HL-60 (cell line): ENCODE results near the gene FARP1.

Source experiments
- DNase-seq, 2 experiments: peaks; one replicate each; pipeline ENCODE4 v3.0.0-alpha.2; 2010 to 2020; ENCODE audit warnings: low read depth in 1 of 2, low spot score in 1 of 2
- H3K27ac ChIP-seq: fragments of 250-450 bp; sonication (Bioruptor Pico); replicated peaks from 2 replicates; pipeline ENCODE4 v1.5.1; 2020; ENCODE audit warnings: mild to moderate bottlenecking, moderate library complexity
- H3K27me3 ChIP-seq: fragments of 250-450 bp; sonication (Bioruptor Pico); 2 replicates; pipeline ENCODE4 v1.5.1; 2021; ENCODE audit warnings: mild to moderate bottlenecking, moderate library complexity; ENCODE audit not compliant: insufficient read depth, poor library complexity, severe bottlenecking
- H3K4me3 ChIP-seq: replicated peaks from 2 replicates; pipeline ENCODE4 v1.5.1; 2011; ENCODE audit warnings: mild to moderate bottlenecking, control low read depth, low read length; ENCODE audit not compliant: insufficient read depth
- GABPA ChIP-seq: IDR thresholded peaks from 2 replicates; pipeline ENCODE4 v1.6.1; 2012; ENCODE audit warnings: low read depth
- POLR2AphosphoS5 ChIP-seq: IDR thresholded peaks from 2 replicates; pipeline ENCODE4 v1.6.1; 2012; ENCODE audit warnings: low read depth
- SPI1 ChIP-seq: IDR thresholded peaks from 2 replicates; pipeline ENCODE4 v1.6.1; 2012; ENCODE audit warnings: low read depth, mild to moderate bottlenecking, borderline replicate concordance
- TF ChIP-seq, protein P1 (sequence below): IDR thresholded peaks from one replicate; pipeline ENCODE4 v1.5.1; 2011; ENCODE audit warnings: low read length, control low read depth, inconsistent platforms; ENCODE audit not compliant: insufficient read depth
- TF ChIP-seq, protein P2 (sequence below): IDR thresholded peaks from 2 replicates; pipeline ENCODE4 v1.6.1; 2012; ENCODE audit warnings: low read depth; ENCODE audit not compliant: insufficient replicate concordance

Gene FARP1

DNA sequence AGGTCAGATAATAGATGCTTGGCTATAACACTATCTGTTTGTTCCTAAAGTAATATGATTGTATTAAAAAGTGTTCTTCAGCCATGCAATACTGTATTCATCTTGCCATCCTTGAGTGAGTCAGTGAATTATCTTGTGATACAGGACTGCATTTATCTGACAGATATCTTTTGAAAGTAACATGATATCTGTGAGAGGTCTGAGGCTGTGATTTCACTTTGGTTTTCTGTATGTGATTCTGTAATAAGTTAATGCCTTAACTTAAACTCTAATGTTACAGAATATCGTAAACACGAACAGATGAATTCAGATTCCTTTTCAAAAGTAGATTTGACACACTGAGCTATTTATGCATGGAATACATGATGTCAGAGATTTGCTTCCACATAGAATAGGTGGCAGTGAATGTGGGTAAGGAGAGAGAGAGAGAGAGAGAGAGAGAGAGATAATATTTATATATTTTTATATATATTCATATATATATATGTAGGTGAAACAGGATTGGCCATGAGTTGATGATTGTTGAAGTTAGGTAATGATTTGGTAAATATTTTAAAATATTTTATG is 132.1 kb downstream of the FARP1 start:
- Histone ChIP-seq H3K27me3 (no peaks in the 10 kb centered on the region), H3K27ac (no peak overlapping the region), H3K4me3 (no peak overlapping the region)
- DNase-seq: no peak
- TF ChIP-seq GABPA (no peak), SPI1 (no peak), POLR2AphosphoS5 (no peak)
- TF ChIP-seq, protein P1, sequence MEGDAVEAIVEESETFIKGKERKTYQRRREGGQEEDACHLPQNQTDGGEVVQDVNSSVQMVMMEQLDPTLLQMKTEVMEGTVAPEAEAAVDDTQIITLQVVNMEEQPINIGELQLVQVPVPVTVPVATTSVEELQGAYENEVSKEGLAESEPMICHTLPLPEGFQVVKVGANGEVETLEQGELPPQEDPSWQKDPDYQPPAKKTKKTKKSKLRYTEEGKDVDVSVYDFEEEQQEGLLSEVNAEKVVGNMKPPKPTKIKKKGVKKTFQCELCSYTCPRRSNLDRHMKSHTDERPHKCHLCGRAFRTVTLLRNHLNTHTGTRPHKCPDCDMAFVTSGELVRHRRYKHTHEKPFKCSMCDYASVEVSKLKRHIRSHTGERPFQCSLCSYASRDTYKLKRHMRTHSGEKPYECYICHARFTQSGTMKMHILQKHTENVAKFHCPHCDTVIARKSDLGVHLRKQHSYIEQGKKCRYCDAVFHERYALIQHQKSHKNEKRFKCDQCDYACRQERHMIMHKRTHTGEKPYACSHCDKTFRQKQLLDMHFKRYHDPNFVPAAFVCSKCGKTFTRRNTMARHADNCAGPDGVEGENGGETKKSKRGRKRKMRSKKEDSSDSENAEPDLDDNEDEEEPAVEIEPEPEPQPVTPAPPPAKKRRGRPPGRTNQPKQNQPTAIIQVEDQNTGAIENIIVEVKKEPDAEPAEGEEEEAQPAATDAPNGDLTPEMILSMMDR: no peak
- TF ChIP-seq, protein P2, sequence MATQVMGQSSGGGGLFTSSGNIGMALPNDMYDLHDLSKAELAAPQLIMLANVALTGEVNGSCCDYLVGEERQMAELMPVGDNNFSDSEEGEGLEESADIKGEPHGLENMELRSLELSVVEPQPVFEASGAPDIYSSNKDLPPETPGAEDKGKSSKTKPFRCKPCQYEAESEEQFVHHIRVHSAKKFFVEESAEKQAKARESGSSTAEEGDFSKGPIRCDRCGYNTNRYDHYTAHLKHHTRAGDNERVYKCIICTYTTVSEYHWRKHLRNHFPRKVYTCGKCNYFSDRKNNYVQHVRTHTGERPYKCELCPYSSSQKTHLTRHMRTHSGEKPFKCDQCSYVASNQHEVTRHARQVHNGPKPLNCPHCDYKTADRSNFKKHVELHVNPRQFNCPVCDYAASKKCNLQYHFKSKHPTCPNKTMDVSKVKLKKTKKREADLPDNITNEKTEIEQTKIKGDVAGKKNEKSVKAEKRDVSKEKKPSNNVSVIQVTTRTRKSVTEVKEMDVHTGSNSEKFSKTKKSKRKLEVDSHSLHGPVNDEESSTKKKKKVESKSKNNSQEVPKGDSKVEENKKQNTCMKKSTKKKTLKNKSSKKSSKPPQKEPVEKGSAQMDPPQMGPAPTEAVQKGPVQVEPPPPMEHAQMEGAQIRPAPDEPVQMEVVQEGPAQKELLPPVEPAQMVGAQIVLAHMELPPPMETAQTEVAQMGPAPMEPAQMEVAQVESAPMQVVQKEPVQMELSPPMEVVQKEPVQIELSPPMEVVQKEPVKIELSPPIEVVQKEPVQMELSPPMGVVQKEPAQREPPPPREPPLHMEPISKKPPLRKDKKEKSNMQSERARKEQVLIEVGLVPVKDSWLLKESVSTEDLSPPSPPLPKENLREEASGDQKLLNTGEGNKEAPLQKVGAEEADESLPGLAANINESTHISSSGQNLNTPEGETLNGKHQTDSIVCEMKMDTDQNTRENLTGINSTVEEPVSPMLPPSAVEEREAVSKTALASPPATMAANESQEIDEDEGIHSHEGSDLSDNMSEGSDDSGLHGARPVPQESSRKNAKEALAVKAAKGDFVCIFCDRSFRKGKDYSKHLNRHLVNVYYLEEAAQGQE: no peak

DNA sequence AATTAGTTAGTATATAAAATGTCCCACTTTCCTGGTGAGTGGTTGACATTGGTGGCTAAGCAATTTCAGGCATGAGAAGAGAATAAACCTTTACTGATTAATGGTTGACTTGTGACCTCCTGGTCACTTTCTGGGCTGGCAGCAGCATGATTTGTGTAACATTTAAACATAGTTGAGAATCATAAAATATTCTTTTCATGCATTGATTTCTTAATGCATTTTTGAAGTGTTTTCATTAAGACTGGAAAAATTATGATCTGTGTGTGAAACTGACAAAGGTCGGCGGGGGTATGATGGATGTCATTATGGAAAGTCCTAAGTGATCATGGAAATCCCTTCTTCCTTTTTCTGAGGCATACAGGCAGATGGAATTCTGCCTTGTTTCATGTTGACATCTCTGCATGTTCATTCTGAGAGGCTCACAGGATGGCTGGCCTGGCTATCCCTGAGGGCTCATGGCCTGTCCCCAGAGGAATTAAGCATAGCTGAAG is 132.8 kb downstream of the FARP1 start:
- no peak overlapping the region for H3K4me3 ChIP-seq
- no peak overlapping the region for H3K27ac ChIP-seq
- no peak for DNase-seq
- no peaks in the 10 kb centered on the region for H3K27me3 ChIP-seq
- no peak for TF ChIP-seq POLR2AphosphoS5
- TF ChIP-seq SPI1: no peak
- no peak for TF ChIP-seq GABPA
- TF ChIP-seq, protein P1: no peak
- TF ChIP-seq, protein P2: no peak

DNA sequence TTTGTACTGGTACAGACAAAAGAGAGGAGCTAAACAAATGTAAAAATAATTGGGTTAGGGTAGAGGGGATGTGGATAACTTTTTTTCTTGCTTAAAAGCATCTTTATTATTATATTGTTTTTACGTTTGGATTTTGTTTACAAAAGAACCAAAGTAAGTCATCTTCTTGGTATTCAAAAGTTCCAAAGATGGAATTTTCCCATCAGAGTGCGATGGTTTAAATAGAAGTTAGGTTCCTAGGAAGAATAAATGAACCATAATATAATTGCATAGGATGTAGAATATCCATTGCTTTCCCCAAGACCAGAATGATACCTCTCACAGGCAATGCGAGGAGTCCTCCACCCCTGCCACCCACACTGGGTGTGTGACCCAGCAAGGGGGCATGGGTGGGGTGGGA is 133.6 kb downstream of the FARP1 start:
- no peak for DNase-seq
- TF ChIP-seq GABPA (no peak), POLR2AphosphoS5 (no peak), SPI1 (no peak)
- TF ChIP-seq, protein P2: no peak
- TF ChIP-seq, protein P1: no peak
- Histone ChIP-seq H3K27ac (no peak overlapping the region), H3K4me3 (no peak overlapping the region), H3K27me3 (no peaks in the 10 kb centered on the region)
